Measurements from ENCODE around the gene THADA. TPM values are rescaled to one million over a fixed set of nuclear protein-coding genes. Genes with fewer than 3 reads are reported as not detected.

Gene THADA
- total RNA-seq, 1 experiment from 2014 or later, result 20.1 TPM

DNA sequence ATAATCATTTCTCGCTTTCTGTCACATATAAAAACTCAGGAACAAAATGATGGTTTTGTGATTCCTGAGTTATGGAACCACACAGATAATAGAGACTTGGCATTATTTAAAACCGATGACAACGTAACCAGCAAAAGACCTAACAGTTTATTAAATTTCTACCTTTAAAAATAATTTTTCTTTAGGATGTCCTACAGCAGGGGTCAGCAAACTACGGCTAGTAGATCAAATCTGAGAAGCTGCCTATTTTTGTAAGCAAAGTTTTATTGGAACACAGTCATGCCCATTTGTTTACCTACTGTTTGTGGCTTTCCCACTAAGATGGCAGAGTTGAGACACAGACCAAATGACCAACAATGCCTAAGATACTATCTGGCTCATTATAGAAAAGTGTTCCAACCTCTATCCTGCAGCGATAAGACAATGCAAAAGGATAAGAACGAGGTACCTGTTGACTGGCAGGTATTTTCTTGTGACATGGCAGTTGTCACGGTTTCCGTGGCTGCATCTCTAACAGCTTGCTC, 316.5 kb downstream of the THADA start:
- H3K14ac ChIP-seq (ENCODE audit: insufficient read depth, low read length), result no peak overlapping the region
- H3K9me3 Mint-ChIP-seq, result peaks cover 13% of the 10 kb centered on the region in 2 experiments
- no peaks in the 10 kb centered on the region for H3K27me3 ChIP-seq (ENCODE audit: insufficient read depth, low read length)
- no peak overlapping the region for H3K23ac ChIP-seq (ENCODE audit: insufficient read length, low read depth, low read length)
- H2BK20ac ChIP-seq (ENCODE audit: low read depth, low read length, poor library complexity, severe bottlenecking), result no peak overlapping the region
- H2BK12ac ChIP-seq (ENCODE audit: insufficient read length, low read depth, low read length), result no peak overlapping the region
- H3K27ac ChIP-seq (ENCODE audit: insufficient read length, low read depth, low read length), result no peak overlapping the region
- H3K56ac ChIP-seq (ENCODE audit: insufficient read length, low read depth, low read length), result no peak overlapping the region
- H3K4me1 Mint-ChIP-seq, result peaks cover 17 to 20% of the 10 kb centered on the region in 2 experiments
- no peak overlapping the region for H3K4me2 ChIP-seq (ENCODE audit: insufficient read depth, insufficient read length, low read length)
- no peaks in the 10 kb centered on the region for H3K79me1 ChIP-seq (ENCODE audit: insufficient read depth, low read depth, low read length, poor library complexity, severe bottlenecking)
- H3K4me3 Mint-ChIP-seq, result no peak overlapping the region
- H3T11ph ChIP-seq (ENCODE audit: low read length), result no peak overlapping the region
- TF ChIP-seq, protein P1, sequence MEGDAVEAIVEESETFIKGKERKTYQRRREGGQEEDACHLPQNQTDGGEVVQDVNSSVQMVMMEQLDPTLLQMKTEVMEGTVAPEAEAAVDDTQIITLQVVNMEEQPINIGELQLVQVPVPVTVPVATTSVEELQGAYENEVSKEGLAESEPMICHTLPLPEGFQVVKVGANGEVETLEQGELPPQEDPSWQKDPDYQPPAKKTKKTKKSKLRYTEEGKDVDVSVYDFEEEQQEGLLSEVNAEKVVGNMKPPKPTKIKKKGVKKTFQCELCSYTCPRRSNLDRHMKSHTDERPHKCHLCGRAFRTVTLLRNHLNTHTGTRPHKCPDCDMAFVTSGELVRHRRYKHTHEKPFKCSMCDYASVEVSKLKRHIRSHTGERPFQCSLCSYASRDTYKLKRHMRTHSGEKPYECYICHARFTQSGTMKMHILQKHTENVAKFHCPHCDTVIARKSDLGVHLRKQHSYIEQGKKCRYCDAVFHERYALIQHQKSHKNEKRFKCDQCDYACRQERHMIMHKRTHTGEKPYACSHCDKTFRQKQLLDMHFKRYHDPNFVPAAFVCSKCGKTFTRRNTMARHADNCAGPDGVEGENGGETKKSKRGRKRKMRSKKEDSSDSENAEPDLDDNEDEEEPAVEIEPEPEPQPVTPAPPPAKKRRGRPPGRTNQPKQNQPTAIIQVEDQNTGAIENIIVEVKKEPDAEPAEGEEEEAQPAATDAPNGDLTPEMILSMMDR (conservative IDR thresholded peaks at IDR 0.05), result no peak
- H3K18ac ChIP-seq (ENCODE audit: insufficient read length, low read depth, low read length), result no peak overlapping the region
- no peaks in the 10 kb centered on the region for H3K27me3 Mint-ChIP-seq (ENCODE audit: low read depth)
- H2AK5ac ChIP-seq (ENCODE audit: insufficient read length, low read length), result no peak overlapping the region
- no peak overlapping the region for H2BK15ac ChIP-seq (ENCODE audit: low read depth, low read length)
- H3K23me2 ChIP-seq (ENCODE audit: insufficient read length, low read depth, low read length, poor library complexity, severe bottlenecking), result no peaks in the 10 kb centered on the region
- peaks cover 21 to 30% (median 29%) of the 10 kb centered on the region in 3 experiments for H3K36me3 Mint-ChIP-seq (ENCODE audit: insufficient read depth in 1 of 3, low read depth in 3 of 3)
- no peaks in the 10 kb centered on the region for H3K79me2 ChIP-seq (ENCODE audit: insufficient read depth, low read length)
- no peak overlapping the region for H3K4ac ChIP-seq (ENCODE audit: low read depth, low read length)
- H2BK5ac ChIP-seq (ENCODE audit: insufficient read length, low read length), result no peak overlapping the region
- WGBS (ENCODE audit: extremely low coverage, insufficient read length, low lambda C conversion rate), result no CpG with 5 or more reads among the region's 8 CpGs
- H4K5ac ChIP-seq (ENCODE audit: insufficient read length, low read depth, low read length), result no peak overlapping the region
- peaks cover 3% of the 10 kb centered on the region for H3K9me3 ChIP-seq (ENCODE audit: control insufficient read depth, low read depth, low read length)
- H4K8ac ChIP-seq (replicated peaks; ENCODE audit: insufficient read length, low read depth, low read length), result no peak overlapping the region
- no peak for DNase-seq
- no peak overlapping the region for H2BK120ac ChIP-seq (ENCODE audit: low read depth, low read length, poor library complexity, severe bottlenecking)
- no peak overlapping the region for H4K91ac ChIP-seq (ENCODE audit: insufficient read length, low read depth, low read length)
- H4K20me1 ChIP-seq (ENCODE audit: control insufficient read depth, insufficient read depth, insufficient read length), result no peaks in the 10 kb centered on the region
- H3K4me1 ChIP-seq (ENCODE audit: insufficient read depth, low read length), result no peaks in the 10 kb centered on the region
- H3K9ac ChIP-seq (ENCODE audit: extremely low read depth, insufficient read length, low read length), result no peak overlapping the region
- H2AFZ ChIP-seq (ENCODE audit: low read length), result no peak overlapping the region
- H3K27ac Mint-ChIP-seq, result no peak overlapping the region

Data from H9 (cell line).